Measurements from ENCODE around the gene ALG11. TPM values are rescaled to one million over a fixed set of nuclear protein-coding genes. Genes with fewer than 3 reads are reported as not detected.

ALG11 gene
- total RNA-seq, 1 experiment from 2014 or later = 10.3 TPM

Other genes with a start within 250 kb of the ALG11 start
- 7.7 and 7.8 TPM in 2 replicates for gene DHRS12, start 208.2 kb upstream of the ALG11 start, total RNA-seq (2014; rRNA removed; shearing (Covaris generic))
- not detected in 2 replicates for gene TMEM272, start 167.2 kb upstream of the ALG11 start, total RNA-seq (2014; rRNA removed; shearing (Covaris generic))
- gene CCDC70, start 150.4 kb upstream of the ALG11 start, total RNA-seq (2014; rRNA removed; shearing (Covaris generic)) = not detected in 2 replicates
- gene ATP7B, start 948 bp upstream of the ALG11 start, total RNA-seq (2014; rRNA removed; shearing (Covaris generic)) = 2.4 and 3.1 TPM in 2 replicates
- 9.1 and 12.5 TPM in 2 replicates for gene UTP14C, start 12.3 kb downstream of the ALG11 start, total RNA-seq (2014; rRNA removed; shearing (Covaris generic))
- gene NEK5, start 116.7 kb downstream of the ALG11 start, total RNA-seq (2014; rRNA removed; shearing (Covaris generic)) = 0.28 TPM in 1 of 2 replicates, not detected in the other
- 27.0 and 39.2 TPM in 2 replicates for gene NEK3, start 147.2 kb downstream of the ALG11 start, total RNA-seq (2014; rRNA removed; shearing (Covaris generic))